ENCODE results near the gene HS2ST1. TPM values are rescaled to one million over a fixed set of nuclear protein-coding genes. Genes with fewer than 3 reads are reported as not detected.

HS2ST1 gene
- total and polyA plus RNA-seq, 2 experiments from 2014 or later: 6.7 to 17.1 TPM

GRCh38 chr1:87072411-87072810 lies 158.0 kb downstream of the HS2ST1 start (continued):
- no peak for TF ChIP-seq ZNF462 (CRISPR knock-in tag; IDR thresholded peaks at IDR 0.05)
- no peak for TF ChIP-seq CREB1 (CRISPR knock-in tag; IDR thresholded peaks at IDR 0.05; ENCODE audit: low read depth)
- TF ChIP-seq STAT1 (IDR thresholded peaks at IDR 0.05; ENCODE audit: unreplicated experiment): no peak
- no peak for TF ChIP-seq POLR2AphosphoS5 (IDR thresholded peaks at IDR 0.05; ENCODE audit: low read depth)
- no peak for TF ChIP-seq ZNF331 (CRISPR knock-in tag; IDR thresholded peaks at IDR 0.05; ENCODE audit: low read depth)
- TF ChIP-seq JUNB (IDR thresholded peaks at IDR 0.05; ENCODE audit: unreplicated experiment): no peak

GRCh38 chr1:87072904-87073303 lies 158.5 kb downstream of the HS2ST1 start:
- Mint-ChIP-seq H3K4me1 (peaks cover 39% of the 10 kb centered on the region), H3K27ac (peak overlapping the region; percentile 75; the same call in 1 of the 2 replicates), H3K27me3 (ENCODE audit: insufficient read depth, low read depth, poor library complexity) (peaks cover 1% of the 10 kb centered on the region), H3K36me3 (ENCODE audit: low read depth) (peaks cover 1% of the 10 kb centered on the region; the same call in 2 of the 3 replicates), H3K4me3 (no peak overlapping the region), H3K9me3 (0 out of 3 replicates have a peak, but pooled peaks cover 3% of the 10 kb centered on the region)
- Histone ChIP-seq H4K20me1 (replicated peaks; ENCODE audit: insufficient read depth) (no peaks in the 10 kb centered on the region), H2AFZ (no peak overlapping the region), H3K36me3 (ENCODE audit: insufficient read depth) (no peaks in the 10 kb centered on the region), H3K27me3 (ENCODE audit: insufficient read depth) (no peaks in the 10 kb centered on the region), H3K79me2 (replicated peaks; ENCODE audit: insufficient read depth) (peaks cover 28% of the 10 kb centered on the region), H3F3A (replicated peaks; ENCODE audit: low read depth) (no peaks in the 10 kb centered on the region), H3K4me3 (no peak overlapping the region), H3K9me2 (ENCODE audit: insufficient read depth) (no peaks in the 10 kb centered on the region), H3K4me2 (0 out of 2 replicates have a peak overlapping the region, but pooled peaks have one; percentile 1), H3K27ac (ENCODE audit: low read depth) (0 out of 2 replicates have a peak overlapping the region, but pooled peaks have one; percentile 5), H3K4me1 (ENCODE audit: insufficient read depth) (peaks cover 26% of the 10 kb centered on the region)
- TF ChIP-seq REST (IDR thresholded peaks at IDR 0.05; ENCODE audit: unreplicated experiment) (no peak), CREB1 (CRISPR knock-in tag; IDR thresholded peaks at IDR 0.05; ENCODE audit: low read depth) (no peak), NANOG (IDR thresholded peaks at IDR 0.05; ENCODE audit: borderline replicate concordance) (no peak), EZH2phosphoT487 (IDR thresholded peaks at IDR 0.05; ENCODE audit: unreplicated experiment) (no peak), STAT1 (IDR thresholded peaks at IDR 0.05; ENCODE audit: unreplicated experiment) (no peak)
- ATAC-seq: no peak
- DNase-seq (ENCODE audit: low spot score): no peak
